HG03280 (cell line): ENCODE data around the gene PIK3C2B.
"Not testable (repeated sequence)": the region's sequence is repeated elsewhere in the genome, so short reads cannot be mapped to it uniquely, and the experiment has no call there.

Experiments used
- ATAC-seq: cut with Tn5 transposase; IDR thresholded peaks from one replicate; pipeline ENCODE4 v1.9.1; 2021; ENCODE audit warnings: mild to moderate bottlenecking, moderate library complexity; ENCODE audit not compliant: unreplicated experiment

Gene PIK3C2B

GRCh38 chr1:204494281-204495077 is at the start of gene PIK3C2B:
PIK3C2B (minus strand) TSS chr1:204494805; CDS start chr1:204469802, 25,003 bp downstream.
- peak; percentile 83 for ATAC-seq

- no peak for ATAC-seq
These were observed 49.7 kb upstream of the PIK3C2B start for GRCh38 chr1:204544321-204544720.

GRCh38 chr1:204541626-204542025 is 47.0 kb upstream of the PIK3C2B start:
- ATAC-seq: no peak

- no peak for ATAC-seq
These were observed 38.2 kb upstream of the PIK3C2B start for GRCh38 chr1:204532832-204533231.

- peak; percentile 84 for ATAC-seq
These were observed 36.3 kb upstream of the PIK3C2B start for GRCh38 chr1:204530932-204531331.

- ATAC-seq: no peak
These were observed 34.8 kb upstream of the PIK3C2B start for GRCh38 chr1:204529371-204529895.

- ATAC-seq: no peak
These were observed 34.1 kb upstream of the PIK3C2B start for GRCh38 chr1:204528677-204529076.

GRCh38 chr1:204528241-204528640 is 33.6 kb upstream of the PIK3C2B start:
- no peak for ATAC-seq

GRCh38 chr1:204524986-204525385 is 30.4 kb upstream of the PIK3C2B start:
- ATAC-seq: no peak

- no peak for ATAC-seq
These were observed 29.1 kb upstream of the PIK3C2B start for GRCh38 chr1:204523605-204524215.

GRCh38 chr1:204521941-204522521 is 27.4 kb upstream of the PIK3C2B start:
- ATAC-seq: not testable (repeated sequence)

- peak; percentile 57 for ATAC-seq
These were observed 26.5 kb upstream of the PIK3C2B start for GRCh38 chr1:204520834-204521709.

- not testable (repeated sequence) for ATAC-seq
These were observed 22.8 kb upstream of the PIK3C2B start for GRCh38 chr1:204517382-204517781.

GRCh38 chr1:204516180-204516879 is 21.7 kb upstream of the PIK3C2B start, which contains the start of gene MDM4:
MDM4 (plus strand) TSS chr1:204516406; CDS start chr1:204525519, 9,113 bp downstream.
- peak; percentile 77 for ATAC-seq

GRCh38 chr1:204514828-204515227 is 20.2 kb upstream of the PIK3C2B start:
- no peak for ATAC-seq

- no peak for ATAC-seq
These were observed 18.6 kb upstream of the PIK3C2B start for GRCh38 chr1:204513117-204513716.

GRCh38 chr1:204511366-204511765 is 16.8 kb upstream of the PIK3C2B start:
- no peak for ATAC-seq

- no peak for ATAC-seq
These were observed 14.6 kb upstream of the PIK3C2B start for GRCh38 chr1:204509186-204509635.

- ATAC-seq: peak; percentile 20
These were observed 12.9 kb upstream of the PIK3C2B start for GRCh38 chr1:204507317-204508105.
